HG03439 (cell line): ENCODE data around the gene KIFC1.
A peak's percentile ranks its signal among the peaks of the same experiment; 100 is the strongest.

Source experiments
- ATAC-seq: cut with Tn5 transposase; IDR thresholded peaks from one replicate; pipeline ENCODE4 v1.9.1; 2021; ENCODE audit warnings: mild to moderate bottlenecking, moderate library complexity; ENCODE audit not compliant: unreplicated experiment

Gene KIFC1

DNA sequence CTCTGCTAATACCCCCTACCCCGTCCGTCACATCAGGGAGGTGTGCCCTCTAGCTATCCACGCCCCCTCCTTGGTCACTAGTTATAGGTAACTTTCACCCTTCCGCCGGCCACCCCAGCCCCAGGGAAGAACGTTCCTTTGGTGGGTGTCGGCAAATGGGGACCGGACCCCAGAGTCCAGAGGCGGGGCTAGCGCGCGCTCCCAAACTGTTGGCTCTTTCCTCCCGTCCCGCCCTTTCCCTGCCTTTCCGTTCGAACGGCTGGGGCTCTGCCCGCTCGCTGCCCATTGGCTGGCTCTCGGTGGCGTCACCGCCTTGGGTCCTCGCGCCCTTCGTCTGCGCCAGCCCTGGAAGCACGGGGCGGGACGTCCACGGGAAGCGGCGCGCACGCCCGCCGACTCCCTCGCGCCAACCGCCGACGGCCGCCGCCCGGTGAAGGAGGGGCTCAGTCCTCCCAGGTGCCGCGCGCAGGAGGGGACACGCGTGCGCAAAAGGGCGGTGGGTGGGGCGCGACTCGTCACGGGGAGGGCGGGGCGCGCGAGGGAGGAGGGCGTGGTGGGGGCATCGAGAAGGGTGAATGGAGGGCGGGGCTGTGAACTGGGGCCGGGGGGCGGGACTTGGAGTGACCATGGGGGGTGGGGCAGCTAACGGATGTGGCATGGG, 18.6 kb downstream of the KIFC1 start:
- peak; percentile 77 for ATAC-seq

DNA sequence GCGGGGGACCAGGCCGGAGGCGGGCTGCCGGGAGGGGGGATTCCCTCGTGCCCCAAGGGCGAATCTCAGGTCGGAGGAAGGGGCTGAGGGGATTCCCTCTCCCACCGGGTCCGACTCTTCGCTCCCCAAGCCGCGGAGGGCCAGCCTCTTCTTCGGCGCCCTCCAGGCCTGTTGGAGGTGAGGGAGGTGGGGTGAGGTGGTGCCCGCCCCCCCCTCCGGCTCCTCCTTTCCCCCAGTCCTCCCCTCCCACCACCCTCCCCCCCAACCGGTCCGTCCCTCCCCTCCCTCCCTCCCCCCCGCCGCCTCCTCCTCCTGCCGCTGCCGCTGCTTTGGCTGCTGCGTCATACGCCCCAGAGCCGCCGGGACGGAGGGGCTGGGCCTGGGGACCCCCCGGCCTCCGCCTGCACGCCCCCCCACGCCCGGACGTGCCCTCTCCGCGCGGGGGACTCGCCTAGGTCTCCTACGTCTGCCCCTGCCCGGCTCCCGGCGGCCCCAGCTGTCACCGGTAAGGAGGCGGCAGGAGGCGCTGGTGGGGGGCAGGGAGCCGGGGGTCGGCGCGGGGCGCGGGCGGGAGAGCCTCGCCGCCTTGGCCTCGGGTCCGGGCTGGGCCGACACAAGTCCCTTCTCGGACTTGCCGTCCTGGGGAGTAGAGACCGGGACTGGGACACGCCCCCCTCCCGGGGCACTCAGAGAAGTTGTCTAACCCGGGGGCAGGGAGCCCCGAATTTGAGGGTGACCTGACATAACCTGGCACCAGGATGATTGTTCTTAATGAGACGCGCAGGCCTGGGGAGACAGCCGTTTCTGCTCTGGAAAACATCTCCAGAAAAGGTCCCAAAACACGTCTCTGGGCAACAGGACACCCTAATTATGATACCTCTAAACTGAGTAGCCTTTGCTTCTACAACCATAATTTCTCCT, 19.3 kb downstream of the KIFC1 start, which contains the start of gene PHF1:
Gene PHF1, plus strand, starts transcription at position 304 of the 921 bp plus-strand sequence. CDS start 1,250 bp downstream, outside the sequence.
- ATAC-seq: peak; percentile 36

DNA sequence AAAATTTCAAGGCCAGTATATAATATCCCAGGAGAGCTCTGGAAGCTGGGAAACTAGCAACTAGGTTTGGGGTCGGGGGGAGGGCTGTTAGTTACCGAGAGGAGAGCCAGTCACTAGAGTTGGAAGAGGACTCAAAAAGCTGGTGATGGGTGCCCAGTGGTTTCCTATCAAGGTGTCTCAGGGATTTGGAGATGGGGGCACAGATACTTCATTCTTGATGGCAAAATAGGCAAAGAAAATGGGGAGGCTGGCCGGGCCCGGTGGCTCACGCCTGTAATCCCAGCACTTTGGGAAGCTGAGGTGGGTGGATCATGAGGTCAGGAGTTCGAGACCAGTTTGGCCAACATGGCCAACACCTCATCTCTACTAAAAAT, 20.0 kb downstream of the KIFC1 start:
- ATAC-seq: no peak

DNA sequence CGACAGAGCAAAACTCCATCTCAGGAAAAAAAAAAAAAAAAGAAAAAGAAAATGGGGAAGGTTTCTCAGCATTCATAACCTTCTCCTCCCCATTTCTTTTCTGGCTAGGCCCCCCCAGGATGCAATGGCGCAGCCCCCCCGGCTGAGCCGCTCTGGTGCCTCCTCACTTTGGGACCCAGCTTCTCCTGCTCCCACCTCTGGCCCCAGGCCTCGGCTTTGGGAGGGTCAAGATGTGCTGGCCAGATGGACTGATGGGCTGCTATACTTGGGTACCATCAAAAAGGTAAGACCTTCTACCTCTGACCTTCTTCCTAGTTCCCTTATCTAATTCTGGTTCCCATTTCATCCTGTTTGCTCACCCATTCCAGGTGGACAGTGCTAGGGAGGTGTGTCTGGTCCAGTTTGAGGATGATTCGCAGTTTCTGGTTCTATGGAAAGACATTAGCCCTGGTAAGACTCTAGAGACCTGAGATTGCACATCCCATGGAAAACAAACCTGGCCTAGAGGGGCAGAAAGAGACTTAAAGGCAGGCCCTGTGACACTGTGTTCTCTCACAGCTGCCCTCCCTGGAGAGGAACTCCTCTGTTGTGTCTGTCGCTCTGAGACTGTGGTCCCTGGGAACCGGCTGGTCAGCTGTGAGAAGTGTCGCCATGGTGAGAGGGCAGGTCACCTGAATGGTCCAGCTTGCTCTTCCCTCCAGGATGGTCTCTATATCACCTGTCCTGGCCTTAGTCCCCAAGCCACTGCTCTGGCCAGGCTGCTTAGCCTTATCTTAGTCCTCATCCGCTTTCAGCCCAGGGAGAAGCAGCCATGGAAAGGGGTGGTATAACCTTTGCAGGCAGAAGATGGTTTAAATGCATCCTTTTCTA, 20.8 kb downstream of the KIFC1 start:
- ATAC-seq: no peak

DNA sequence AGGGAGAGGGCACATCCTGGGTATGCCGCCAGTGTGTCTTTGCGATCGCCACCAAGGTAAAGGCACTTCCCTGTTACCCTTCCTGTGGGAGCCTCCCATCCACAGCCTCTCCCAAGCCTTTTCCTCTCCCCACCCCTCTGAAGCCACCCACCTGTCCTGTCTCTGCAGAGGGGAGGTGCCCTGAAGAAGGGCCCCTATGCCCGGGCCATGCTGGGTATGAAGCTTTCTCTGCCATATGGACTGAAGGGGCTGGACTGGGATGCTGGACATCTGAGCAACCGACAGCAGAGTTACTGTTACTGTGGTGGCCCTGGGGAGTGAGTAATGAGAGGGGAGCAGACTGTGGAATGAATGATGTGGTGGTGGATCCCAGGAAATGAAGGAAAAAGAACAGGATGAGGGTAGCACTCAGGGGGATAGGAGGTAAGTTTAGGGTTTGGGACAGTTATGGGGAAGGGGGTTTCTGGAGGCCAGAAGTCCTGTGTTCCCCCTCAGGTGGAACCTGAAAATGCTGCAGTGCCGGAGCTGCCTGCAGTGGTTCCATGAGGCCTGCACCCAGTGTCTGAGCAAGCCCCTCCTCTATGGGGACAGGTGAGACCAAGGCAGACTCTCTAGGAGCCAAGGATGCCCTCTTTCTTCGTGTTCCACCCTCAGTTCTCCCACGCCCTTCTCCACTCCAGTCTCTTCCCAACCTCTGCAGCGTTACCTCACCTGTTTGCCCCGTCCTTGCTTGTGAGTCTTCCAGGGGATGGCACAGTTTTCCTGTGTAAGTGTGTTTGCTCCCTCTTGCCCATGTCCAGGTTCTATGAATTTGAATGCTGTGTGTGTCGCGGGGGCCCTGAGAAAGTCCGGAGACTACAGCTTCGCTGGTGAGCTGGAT, 21.9 kb downstream of the KIFC1 start:
- no peak for ATAC-seq

DNA sequence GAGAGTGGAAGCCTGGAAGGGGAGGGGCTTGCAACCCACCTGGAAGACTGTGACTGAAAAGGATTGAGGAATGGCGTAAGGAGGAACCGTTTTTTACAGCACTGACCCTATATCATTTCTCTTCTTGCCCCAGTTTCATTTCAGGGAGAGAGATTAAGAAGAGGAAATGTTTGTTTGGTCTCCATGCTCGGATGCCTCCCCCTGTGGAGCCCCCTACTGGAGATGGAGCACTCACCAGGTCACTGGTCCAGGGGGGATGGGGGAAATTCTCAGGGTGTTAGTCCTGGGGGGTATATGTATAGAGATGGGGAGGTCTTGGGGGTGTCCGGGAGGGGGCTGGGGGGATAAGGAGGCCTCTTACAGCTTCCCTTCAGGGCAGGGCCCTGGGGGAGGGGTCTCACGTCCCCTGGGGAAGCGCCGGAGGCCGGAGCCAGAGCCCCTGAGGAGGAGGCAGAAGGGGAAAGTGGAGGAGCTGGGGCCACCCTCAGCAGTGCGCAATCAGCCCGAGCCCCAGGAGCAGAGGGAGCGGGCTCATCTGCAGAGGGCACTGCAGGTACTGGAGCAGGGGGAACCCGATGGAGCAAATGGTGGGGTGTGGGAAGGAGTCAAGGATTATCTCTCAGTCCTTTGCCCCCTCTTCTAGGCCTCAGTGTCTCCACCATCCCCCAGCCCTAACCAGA, 23.1 kb downstream of the KIFC1 start:
- no peak for ATAC-seq

DNA sequence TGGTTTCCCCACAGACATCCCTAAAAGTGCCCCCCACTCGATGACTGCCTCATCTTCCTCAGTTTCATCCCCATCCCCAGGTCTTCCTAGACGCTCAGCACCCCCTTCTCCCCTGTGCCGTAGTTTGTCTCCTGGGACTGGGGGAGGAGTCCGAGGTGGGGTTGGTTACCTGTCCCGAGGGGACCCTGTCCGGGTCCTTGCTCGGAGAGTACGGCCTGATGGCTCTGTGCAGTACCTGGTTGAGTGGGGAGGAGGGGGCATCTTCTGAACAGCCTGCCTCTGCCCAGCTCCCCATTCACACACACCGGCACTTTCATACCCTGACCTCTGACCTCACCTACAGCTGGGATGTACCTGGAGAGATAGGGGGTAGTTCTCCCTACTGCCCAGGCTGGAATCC, 24.2 kb downstream of the KIFC1 start:
- ATAC-seq: no peak

DNA sequence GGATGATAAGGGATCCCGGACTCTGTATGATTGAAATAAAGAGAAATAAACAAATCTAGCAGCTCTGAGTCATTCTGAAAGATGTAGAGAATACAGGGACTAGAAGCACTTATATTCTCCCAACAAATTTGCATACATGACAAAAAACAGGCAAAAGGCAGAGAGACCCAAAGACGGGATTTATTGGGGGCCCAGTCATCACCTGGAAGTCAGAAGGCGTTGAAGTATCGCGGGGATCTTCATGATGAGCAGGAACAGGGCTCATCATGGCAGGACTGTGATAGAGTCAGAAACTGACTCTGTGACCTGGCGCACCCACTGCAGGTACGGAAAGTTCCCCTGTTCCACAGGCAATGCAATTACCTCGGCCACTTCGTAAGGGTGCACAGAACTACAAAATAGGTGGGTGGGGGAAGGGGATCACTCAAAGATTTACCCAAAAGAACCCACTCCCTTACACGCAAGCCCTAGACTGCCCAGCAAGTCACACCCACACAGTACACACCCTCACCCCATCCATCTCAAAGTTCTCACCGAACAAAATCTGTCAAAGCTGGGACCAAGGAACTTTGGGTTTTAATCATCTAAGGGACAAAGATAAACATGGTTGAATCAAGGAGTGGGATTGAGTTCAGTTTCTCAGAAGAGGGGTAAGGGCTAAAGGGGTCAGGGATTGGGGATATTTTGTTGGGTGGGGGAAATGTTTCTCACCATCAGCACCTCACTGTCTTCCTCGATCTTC, 24.9 kb downstream of the KIFC1 start:
- ATAC-seq: no peak

DNA sequence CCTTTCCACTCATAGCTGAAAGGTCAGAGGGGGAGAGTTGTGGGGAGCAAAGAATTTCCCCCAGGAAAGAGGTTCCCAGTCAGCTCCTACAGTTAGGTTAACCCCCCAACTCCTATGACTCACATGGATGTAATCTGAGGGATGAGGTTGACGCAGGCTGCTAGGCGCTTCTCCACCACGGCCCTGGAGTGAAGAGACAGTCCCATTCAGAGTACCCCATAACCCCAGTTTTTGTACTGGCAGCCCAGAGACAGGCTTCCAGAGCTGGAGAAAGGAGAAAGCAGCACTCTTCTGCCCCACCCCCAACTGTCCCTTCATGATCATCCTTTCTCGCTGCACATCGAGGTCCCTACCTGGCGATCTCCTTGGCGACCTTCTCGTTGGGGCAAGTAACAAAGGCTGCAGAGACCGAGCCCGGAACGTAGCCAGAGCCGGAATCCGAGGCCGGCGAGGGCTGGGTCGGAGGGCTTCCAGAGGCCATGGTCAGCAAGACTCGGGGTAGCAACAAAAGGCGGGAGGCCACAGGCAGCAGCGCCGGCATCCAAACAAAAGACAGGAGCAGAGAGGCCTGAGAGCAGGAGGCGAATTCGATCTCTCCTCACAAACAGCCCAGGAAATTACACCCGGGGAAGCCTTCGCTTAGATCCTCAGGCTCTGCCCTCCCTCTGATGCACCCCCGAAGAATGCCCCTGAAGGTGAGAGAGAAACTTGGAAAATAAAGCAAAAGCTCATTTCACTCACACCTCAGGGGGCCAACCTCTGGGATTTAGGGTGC, 25.7 kb downstream of the KIFC1 start:
- no peak for ATAC-seq

DNA sequence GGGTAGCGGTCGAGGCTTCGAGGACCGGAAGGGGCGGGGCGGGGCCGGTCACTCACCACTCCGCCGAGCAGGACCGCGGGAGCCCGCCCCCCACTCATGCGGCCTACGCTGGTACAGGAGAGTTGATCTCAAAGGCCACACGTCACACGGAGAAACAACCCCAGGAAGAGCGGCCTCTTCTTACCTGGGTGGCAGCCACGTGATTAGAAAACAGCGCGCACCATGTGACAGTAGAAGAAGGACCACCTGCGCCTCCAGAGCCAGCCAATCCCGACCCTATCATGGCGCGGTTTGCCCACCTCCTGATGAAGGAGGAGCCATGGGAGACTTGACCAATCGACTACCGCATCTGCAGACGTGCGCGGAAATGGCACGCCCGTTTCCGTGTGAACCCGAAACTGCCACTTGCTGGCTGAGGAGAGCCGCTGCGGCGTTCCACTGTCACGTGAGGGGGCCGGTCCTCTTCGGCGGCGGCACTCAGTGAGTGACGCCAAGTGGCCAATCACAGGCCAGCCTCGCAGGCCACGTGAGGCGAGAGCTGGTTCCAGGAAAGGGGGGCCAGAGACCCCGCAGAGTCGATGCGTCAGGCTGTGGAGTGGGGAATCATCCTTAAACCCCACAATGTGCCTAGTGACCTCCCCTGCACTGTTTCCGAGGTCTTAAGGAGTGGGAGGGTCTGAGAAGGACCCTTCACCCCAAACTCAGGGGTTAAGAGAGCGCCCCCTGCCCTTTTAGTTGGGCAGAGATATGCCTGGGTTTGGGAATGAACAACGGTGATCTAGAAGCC, 26.5 kb downstream of the KIFC1 start, which contains the start of gene CUTA:
Gene CUTA, minus strand, starts transcription at position 205 of the 787 bp plus-strand sequence. Its CDS starts 107 bp downstream, at position 98.
- ATAC-seq: peak; percentile 85

DNA sequence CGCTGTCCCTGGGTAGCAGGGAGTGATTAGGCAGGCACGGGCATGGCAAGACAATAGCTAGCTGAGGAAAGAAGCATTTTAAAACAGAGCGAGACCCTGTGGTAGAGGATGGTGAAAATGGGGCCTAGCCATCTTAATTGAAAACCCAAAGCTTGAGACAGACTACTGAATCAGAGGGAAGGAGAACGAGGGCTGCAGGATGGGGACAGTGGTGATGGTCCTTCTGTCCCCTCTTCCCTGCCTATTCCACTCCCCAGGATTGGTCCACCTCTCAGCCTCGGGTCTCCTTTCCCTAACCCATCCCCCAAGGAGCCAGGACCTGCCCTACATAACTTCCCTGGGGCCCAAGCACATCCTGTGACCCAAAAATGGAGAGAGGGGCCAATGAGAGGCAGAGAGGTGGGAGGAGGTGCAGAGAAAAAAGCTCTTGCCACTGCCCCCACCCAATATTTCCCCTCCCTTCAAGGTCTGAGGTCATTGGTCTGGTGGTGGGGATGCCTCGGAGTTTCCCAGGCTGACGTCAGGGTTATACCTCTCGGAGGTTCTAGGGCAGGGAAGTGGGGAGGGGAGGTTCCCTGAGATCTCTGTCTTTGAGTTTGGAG, 27.2 kb downstream of the KIFC1 start:
- no peak for ATAC-seq

DNA sequence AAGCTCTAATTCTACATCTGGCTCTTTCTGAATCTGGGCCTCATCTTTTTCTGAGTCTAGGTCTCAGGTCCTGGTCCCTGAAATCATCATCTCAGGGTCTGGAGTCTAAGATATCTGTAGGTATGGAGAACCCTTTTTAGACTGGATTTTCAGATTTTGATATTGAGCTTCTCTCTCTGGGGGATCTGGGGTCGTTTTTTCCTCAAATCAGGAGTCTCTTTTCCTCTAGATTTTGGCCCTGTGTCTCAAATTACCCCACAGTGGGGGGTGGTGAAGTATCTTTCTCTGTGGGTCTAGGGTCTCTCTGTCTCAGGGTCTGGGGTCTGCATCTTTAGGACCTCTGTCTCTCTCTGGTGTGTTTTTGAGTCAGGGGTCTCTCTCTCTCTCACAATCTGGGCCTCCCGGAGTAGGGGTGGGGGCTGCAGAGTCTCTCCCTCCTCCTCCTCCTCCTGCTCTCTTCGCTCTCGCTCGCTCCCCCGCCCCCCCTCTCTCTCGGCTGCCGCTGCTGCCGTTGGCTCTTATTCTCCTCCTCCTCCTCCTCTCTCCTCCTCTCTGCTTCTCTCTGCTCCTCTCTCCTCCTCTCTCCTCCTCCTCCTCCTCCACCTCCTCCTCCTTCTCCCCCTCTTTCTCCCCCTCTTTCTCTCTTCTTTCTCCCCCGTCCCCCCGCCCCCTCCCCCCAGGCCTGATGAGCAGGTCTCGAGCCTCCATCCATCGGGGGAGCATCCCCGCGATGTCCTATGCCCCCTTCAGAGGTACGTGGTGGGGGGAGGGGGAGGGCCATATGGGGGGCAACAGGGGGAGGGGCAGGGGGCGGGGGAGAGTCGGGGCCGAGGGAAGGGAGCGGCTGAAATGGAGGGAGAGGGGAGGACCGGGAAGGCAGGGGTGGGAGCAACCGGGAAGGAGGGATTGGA, 28.2 kb downstream of the KIFC1 start, which contains the start of gene SYNGAP1:
Gene SYNGAP1, plus strand, starts transcription at position 486 of the 911 bp plus-strand sequence. Its CDS starts 200 bp downstream, at position 686.
- ATAC-seq: no peak

DNA sequence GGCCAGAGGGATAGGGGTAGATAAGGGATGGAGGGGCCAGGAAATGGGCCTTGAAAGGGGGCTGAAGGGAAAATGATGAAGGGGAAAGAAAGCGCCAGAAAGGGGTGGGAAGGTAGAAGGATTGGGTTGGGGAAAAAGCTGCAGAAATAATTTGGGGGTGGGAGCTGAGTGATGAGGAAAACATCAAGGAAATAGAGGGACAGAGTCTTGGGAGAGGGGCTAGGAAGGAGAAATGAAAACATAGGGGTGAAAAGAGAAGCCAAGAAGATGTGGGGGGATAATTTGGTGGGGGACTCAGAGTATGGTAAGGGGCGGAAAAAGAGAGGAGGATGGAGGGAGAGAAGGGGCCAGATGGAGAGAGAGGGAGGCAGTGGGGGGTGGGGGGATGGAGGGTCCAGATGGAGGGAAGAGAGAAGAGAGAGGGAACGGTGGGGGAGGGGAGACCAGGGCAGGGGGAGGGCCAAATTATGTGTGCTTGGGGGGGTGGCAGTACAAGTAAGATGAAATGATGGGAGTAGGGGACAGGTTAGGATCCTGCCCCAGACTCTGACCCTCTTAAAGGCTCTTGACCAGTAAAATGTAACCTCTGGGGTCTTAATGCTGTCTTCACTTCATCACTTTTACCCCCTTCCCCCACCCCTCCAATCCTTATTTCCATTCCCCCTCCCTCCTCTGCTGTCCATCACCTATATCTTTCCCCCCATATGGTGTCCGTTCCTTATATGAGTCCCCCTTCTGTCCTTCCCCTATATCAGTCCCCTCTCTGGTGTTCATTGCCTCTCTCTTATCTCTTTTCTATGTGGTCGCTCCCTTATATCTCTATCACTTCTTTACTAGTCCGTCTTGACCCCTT, 29.1 kb downstream of the KIFC1 start:
- no peak for ATAC-seq

DNA sequence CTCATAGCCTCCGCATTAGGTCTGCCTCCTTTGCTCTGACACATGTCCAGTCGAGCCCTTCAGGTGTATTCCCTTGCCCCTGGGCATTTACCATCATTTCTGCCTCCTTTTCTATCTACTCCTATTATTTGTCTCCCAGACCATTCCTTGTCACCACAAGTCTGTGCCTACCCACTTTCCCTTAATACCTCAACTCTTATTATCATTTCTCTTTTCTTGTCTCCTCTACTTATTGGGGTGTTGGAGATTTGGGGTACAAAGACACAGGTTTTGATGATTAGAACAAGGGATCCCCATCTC, 29.7 kb downstream of the KIFC1 start:
- no peak for ATAC-seq

DNA sequence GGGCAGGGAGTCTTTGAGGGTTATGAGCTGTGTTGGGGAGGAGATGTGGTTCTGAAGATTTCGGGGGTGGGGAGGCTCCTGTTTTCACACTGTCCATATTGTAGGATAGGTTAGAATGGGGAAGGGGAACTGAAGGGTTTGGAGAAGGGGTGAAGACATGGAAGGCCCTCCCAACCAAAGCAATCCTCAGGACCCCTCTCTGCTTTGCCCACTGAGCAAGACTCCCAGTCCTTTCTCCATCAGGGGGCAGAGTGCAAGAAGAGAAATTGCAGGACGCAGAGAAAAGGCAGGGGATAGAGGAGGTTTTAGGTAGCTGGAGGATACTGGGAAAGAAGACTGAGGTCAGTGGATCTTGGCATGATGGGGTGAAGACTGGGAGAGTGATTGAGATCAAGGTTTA, 32.2 kb downstream of the KIFC1 start:
- ATAC-seq: no peak
